Mesenchymal stem cell (in vitro differentiated cells and primary cell): ENCODE measurements around the gene RPS5.
A peak's percentile ranks its signal among the peaks of the same experiment; 100 is the strongest.

Experiments used
- DNase-seq: peaks from one replicate; pipeline ENCODE4 v3.0.0-alpha.2; 2013
- H2AFZ ChIP-seq: one replicate; pipeline ENCODE4 v1.6.1; 2013; ENCODE audit warnings: low read depth, mild to moderate bottlenecking, control low read depth, inconsistent platforms, low read length, moderate library complexity
- H2AK5ac ChIP-seq: 2 replicates; pipeline ENCODE4 v1.6.1; 2013; ENCODE audit warnings: low read length, moderate library complexity, mild to moderate bottlenecking, inconsistent platforms; ENCODE audit not compliant: severe bottlenecking
- H2BK120ac ChIP-seq: one replicate; pipeline ENCODE4 v1.6.1; 2013; ENCODE audit warnings: low read depth, mild to moderate bottlenecking, inconsistent platforms, low read length, moderate library complexity
- H2BK12ac ChIP-seq, 2 experiments: one replicate each; pipeline ENCODE4 v1.6.1; 2013; ENCODE audit warnings: inconsistent platforms in 2 of 2, low read length in 2 of 2, mild to moderate bottlenecking in 2 of 2, moderate library complexity in 2 of 2, control low read depth in 1 of 2
- H2BK15ac ChIP-seq: one replicate; pipeline ENCODE4 v1.6.1; 2013; ENCODE audit warnings: mild to moderate bottlenecking, low read depth, inconsistent platforms; ENCODE audit not compliant: poor library complexity, severe bottlenecking
- H2BK5ac ChIP-seq: 2 replicates; pipeline ENCODE4 v1.6.1; 2013; ENCODE audit warnings: low read depth, mild to moderate bottlenecking, low read length, control low read depth, inconsistent platforms; ENCODE audit not compliant: poor library complexity, severe bottlenecking
- H3K14ac ChIP-seq, 2 experiments: one replicate each; pipeline ENCODE4 v1.6.1; 2013; ENCODE audit warnings: inconsistent platforms in 2 of 2, low read length in 2 of 2, control low read depth in 1 of 2, mild to moderate bottlenecking in 1 of 2, moderate library complexity in 1 of 2
- H3K18ac ChIP-seq, 2 experiments: one replicate each; pipeline ENCODE4 v1.6.1; 2013; ENCODE audit warnings: inconsistent platforms in 2 of 2, low read length in 2 of 2, control low read depth in 1 of 2, low read depth in 1 of 2, mild to moderate bottlenecking in 1 of 2
- H3K23ac ChIP-seq, 2 experiments: one replicate each; pipeline ENCODE4 v1.6.1; 2013; ENCODE audit warnings: inconsistent platforms in 2 of 2, low read length in 2 of 2, mild to moderate bottlenecking in 2 of 2, moderate library complexity in 2 of 2, control low read depth in 1 of 2
- H3K27ac ChIP-seq: 2 replicates; pipeline ENCODE4 v1.5.1; 2013; ENCODE audit warnings: mild to moderate bottlenecking, moderate library complexity, low read length, control low read depth, inconsistent platforms; ENCODE audit not compliant: poor library complexity, severe bottlenecking
- H3K27me3 ChIP-seq, 2 experiments: 2 replicates each; pipeline versions ENCODE4 v1.6.1 to v1.7.0; 2013; ENCODE audit warnings: low read length in 2 of 2, mild to moderate bottlenecking in 2 of 2, moderate library complexity in 2 of 2, control low read depth in 1 of 2, inconsistent platforms in 1 of 2; ENCODE audit not compliant: control insufficient read depth in 1 of 2, insufficient read depth in 1 of 2
- H3K36me3 ChIP-seq, 2 experiments: 2 replicates each; pipeline versions ENCODE4 v1.6.1 to v1.7.0; 2013; ENCODE audit warnings: low read length in 2 of 2, control low read depth in 1 of 2, inconsistent platforms in 1 of 2, low read depth in 1 of 2, mild to moderate bottlenecking in 1 of 2; ENCODE audit not compliant: insufficient read depth in 2 of 2, control insufficient read depth in 1 of 2
- H3K4ac ChIP-seq, 2 experiments: one replicate each; pipeline ENCODE4 v1.6.1; 2013; ENCODE audit warnings: inconsistent platforms in 2 of 2, low read length in 2 of 2, mild to moderate bottlenecking in 2 of 2, moderate library complexity in 2 of 2, control low read depth in 1 of 2, low read depth in 1 of 2
- H3K4me1 ChIP-seq: 2 replicates; pipeline ENCODE4 v1.6.1; 2013; ENCODE audit warnings: low read depth, low read length, control low read depth; ENCODE audit not compliant: control insufficient read depth, insufficient read depth
- H3K4me2 ChIP-seq: 2 replicates; pipeline ENCODE4 v1.6.1; 2013; ENCODE audit warnings: low read length, mild to moderate bottlenecking, inconsistent platforms; ENCODE audit not compliant: poor library complexity, severe bottlenecking
- H3K4me3 ChIP-seq, 2 experiments: 2 replicates each; pipeline versions ENCODE4 v1.5.1 to v1.7.0; 2013; ENCODE audit warnings: low read length in 2 of 2, mild to moderate bottlenecking in 2 of 2, control low read depth in 1 of 2, low read depth in 1 of 2; ENCODE audit not compliant: insufficient read depth in 1 of 2
- H3K79me1 ChIP-seq: replicated peaks from 2 replicates; pipeline ENCODE4 v1.6.1; 2013; ENCODE audit warnings: mild to moderate bottlenecking, control low read depth, low read length, inconsistent platforms; ENCODE audit not compliant: poor library complexity, severe bottlenecking
- H3K9ac ChIP-seq: 2 replicates; pipeline ENCODE4 v1.7.0; 2013; ENCODE audit warnings: mild to moderate bottlenecking, low read length, moderate library complexity
- H3K9me3 ChIP-seq: 2 replicates; pipeline ENCODE4 v1.7.0; 2013; ENCODE audit warnings: mild to moderate bottlenecking, low read length; ENCODE audit not compliant: control insufficient read depth
- H4K8ac ChIP-seq: one replicate; pipeline ENCODE4 v1.6.1; 2013; ENCODE audit warnings: inconsistent platforms, mild to moderate bottlenecking, low read length, moderate library complexity
- H4K91ac ChIP-seq: one replicate; pipeline ENCODE4 v1.6.1; 2013; ENCODE audit warnings: mild to moderate bottlenecking, low read length, inconsistent platforms
- WGBS: methylation state at CpG from one replicate; pipeline ENCODE4 v1.1.7; 2013; ENCODE audit warnings: mixed read lengths; 5-methylcytosine and 5-hydroxymethylcytosine counted together

Gene RPS5

GRCh38 chr19:58396691-58397532 is 9.8 kb downstream of the RPS5 start:
- Histone ChIP-seq H3K4me2 (no peak overlapping the region), H3K18ac (no peak overlapping the region), H3K27me3 (peaks cover 0 to 8% of the 10 kb centered on the region in 2 experiments), H3K4ac (no peak overlapping the region), H3K4me1 (peaks cover 21% of the 10 kb centered on the region), H3K23ac (no peak overlapping the region), H3K79me1 (peaks cover 12% of the 10 kb centered on the region), H3K9me3 (no peaks in the 10 kb centered on the region), H3K36me3 (peaks cover 33 to 56% of the 10 kb centered on the region in 2 experiments), H2AFZ (no peak overlapping the region), H2BK5ac (no peak overlapping the region), H2BK120ac (no peak overlapping the region), H2BK12ac (no peak overlapping the region), H3K27ac (no peak overlapping the region), H4K8ac (peak overlapping the region; percentile 15), H3K9ac (no peak overlapping the region), H2BK15ac (no peak overlapping the region), H3K14ac (no peak overlapping the region), H2AK5ac (no peak overlapping the region), H4K91ac (no peak overlapping the region), H3K4me3 (no peak overlapping the region)
- DNase-seq: no peak
- 76% methylated on average over 58 of the region's 58 CpGs for WGBS

GRCh38 chr19:58397533-58398037 is 10.5 kb downstream of the RPS5 start:
- H2BK120ac ChIP-seq: no peak overlapping the region
- no peak overlapping the region for H3K4ac ChIP-seq
- 91% methylated on average over 7 of the region's 7 CpGs for WGBS
- H3K9ac ChIP-seq: no peak overlapping the region
- no peak overlapping the region for H2BK12ac ChIP-seq
- H3K23ac ChIP-seq: no peak overlapping the region
- no peak overlapping the region for H4K91ac ChIP-seq
- H3K4me2 ChIP-seq: no peak overlapping the region
- H3K27me3 ChIP-seq: peaks cover 0 to 8% of the 10 kb centered on the region in 2 experiments
- H2BK5ac ChIP-seq: no peak overlapping the region
- no peak overlapping the region for H3K4me3 ChIP-seq
- H2BK15ac ChIP-seq: no peak overlapping the region
- H3K27ac ChIP-seq: no peak overlapping the region
- no peak overlapping the region for H2AK5ac ChIP-seq
- no peak overlapping the region for H3K18ac ChIP-seq
- no peaks in the 10 kb centered on the region for H3K9me3 ChIP-seq
- peaks cover 13% of the 10 kb centered on the region for H3K79me1 ChIP-seq
- no peak overlapping the region for H3K14ac ChIP-seq
- H3K4me1 ChIP-seq: peaks cover 24% of the 10 kb centered on the region
- DNase-seq: no peak
- H4K8ac ChIP-seq: no peak overlapping the region
- no peak overlapping the region for H2AFZ ChIP-seq
- peaks cover 29 to 49% of the 10 kb centered on the region in 2 experiments for H3K36me3 ChIP-seq

DNA sequence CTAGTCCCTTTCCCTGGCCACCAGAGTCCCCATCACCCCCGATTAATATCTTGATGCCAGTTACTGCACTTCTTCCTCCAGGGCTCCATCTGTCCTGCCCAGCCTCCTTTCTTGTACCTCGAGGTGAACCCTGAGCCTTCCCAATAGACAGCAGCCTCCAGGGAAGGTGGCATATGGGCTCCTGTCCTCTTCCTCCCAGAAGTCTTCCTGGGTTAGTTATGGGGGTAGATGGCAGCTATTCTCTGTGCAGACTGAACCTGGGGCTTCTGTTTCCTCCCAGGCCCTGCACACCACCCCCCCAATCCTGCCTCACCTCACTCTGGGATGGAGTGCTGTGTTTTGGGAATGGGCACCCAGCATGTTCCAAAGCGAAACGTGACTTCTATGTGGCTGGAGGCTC is 11.0 kb downstream of the RPS5 start:
- Histone ChIP-seq H3K36me3 (peaks cover 24 to 44% of the 10 kb centered on the region in 2 experiments), H3K27me3 (peaks cover 0 to 8% of the 10 kb centered on the region in 2 experiments), H2BK5ac (no peak overlapping the region), H3K23ac (no peak overlapping the region), H3K14ac (no peak overlapping the region), H2AFZ (no peak overlapping the region), H2AK5ac (no peak overlapping the region), H3K9ac (no peak overlapping the region), H3K4me1 (peaks cover 24% of the 10 kb centered on the region), H3K4ac (no peak overlapping the region), H3K4me2 (no peak overlapping the region), H4K91ac (no peak overlapping the region), H3K27ac (no peak overlapping the region), H3K4me3 (no peak overlapping the region), H2BK15ac (no peak overlapping the region), H4K8ac (no peak overlapping the region), H3K79me1 (peaks cover 11% of the 10 kb centered on the region), H2BK12ac (no peak overlapping the region), H3K18ac (no peak overlapping the region), H3K9me3 (no peaks in the 10 kb centered on the region), H2BK120ac (no peak overlapping the region)
- DNase-seq: no peak
- WGBS: 96% methylated on average over 4 of the region's 4 CpGs

- Histone ChIP-seq H2BK5ac (no peak overlapping the region), H3K4me1 (peaks cover 24% of the 10 kb centered on the region), H3K9ac (no peak overlapping the region), H3K4me3 (no peak overlapping the region), H3K9me3 (no peaks in the 10 kb centered on the region), H3K18ac (no peak overlapping the region), H4K91ac (no peak overlapping the region), H2BK15ac (no peak overlapping the region), H3K79me1 (peaks cover 7% of the 10 kb centered on the region), H3K27ac (no peak overlapping the region), H2AFZ (no peak overlapping the region), H3K23ac (no peak overlapping the region), H2BK12ac (no peak overlapping the region), H2BK120ac (no peak overlapping the region), H2AK5ac (no peak overlapping the region), H4K8ac (no peak overlapping the region), H3K4me2 (no peak overlapping the region), H3K4ac (no peak overlapping the region), H3K14ac (no peak overlapping the region), H3K36me3 (peaks cover 20 to 40% of the 10 kb centered on the region in 2 experiments), H3K27me3 (peaks cover 0 to 8% of the 10 kb centered on the region in 2 experiments)
- no peak for DNase-seq
- WGBS: 95% methylated on average over 6 of the region's 6 CpGs
Observed at GRCh38 chr19:58398545-58398944, 11.5 kb downstream of the RPS5 start.
